NCI-H1694 (cell line): ENCODE data around the gene TUT4.

Source experiments
- DNase-seq: peaks from one replicate; lab custom pipeline; 2025; lab: John Stamatoyannopoulos, UW

Gene TUT4

DNA sequence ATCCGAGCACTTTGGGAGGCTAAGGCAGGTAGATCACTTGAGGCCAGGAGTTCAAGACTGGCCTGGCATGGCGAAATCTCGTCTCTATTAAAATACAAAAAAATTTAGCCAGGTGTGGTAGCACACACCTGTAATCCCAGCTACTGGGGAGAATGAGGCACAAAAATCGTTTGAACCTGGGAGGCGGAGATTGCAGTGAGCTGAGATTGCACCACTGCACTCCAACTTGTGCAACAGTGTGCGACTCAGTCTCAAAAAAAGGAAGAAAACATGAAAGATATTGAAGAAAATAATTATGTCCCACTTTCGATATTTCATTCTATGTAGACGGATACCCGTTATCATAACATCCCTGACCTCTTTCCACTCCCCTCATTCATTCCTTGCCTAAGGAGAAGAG, 19.2 kb downstream of the TUT4 start:
- DNase-seq = no peak

DNA sequence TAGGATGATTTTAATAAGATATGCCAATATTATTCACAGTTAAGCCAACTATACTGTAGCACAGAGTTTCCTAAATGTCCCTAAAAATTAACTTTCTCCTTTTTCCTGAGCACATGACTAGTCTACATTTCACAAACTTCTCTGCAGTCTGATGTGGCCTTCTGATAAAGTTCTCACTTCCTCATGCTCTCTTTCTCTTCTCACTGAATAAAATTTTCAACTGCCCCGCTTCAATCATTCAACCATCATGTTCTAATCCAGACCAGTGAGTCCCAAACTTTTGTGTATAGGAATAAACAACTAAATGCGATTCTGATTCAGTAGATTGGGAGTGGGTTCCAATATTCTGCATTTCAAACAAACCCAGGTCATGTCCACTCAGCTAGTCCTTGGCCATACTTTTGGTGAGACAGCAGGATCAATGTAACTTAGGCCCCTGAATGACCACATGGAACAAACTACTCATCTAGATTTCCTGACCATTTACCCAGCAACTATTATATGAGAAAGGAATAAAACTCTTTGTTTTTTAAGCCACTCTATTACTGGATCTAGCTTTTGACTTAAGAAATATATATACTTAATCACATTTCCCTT, 20.1 kb downstream of the TUT4 start:
- DNase-seq = no peak

DNA sequence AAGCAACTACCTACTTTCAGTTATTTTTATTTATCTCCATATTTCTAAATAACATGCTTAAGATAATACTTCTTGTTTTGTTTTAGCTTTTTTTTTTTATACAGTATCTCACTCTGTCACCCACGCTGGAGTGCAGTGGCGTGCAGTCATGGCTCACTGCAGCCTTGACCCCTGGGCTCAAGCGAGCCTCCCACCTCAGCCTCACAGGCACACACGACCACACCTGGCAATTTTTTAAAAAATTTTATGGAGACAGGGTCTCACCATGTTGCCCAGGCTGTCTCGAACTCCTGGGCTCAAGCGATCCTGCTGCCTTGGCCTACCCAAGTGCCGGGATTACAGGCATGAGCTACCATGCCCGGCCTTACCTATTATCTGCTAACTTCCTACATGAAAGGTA, 20.6 kb downstream of the TUT4 start:
- no peak for DNase-seq

DNA sequence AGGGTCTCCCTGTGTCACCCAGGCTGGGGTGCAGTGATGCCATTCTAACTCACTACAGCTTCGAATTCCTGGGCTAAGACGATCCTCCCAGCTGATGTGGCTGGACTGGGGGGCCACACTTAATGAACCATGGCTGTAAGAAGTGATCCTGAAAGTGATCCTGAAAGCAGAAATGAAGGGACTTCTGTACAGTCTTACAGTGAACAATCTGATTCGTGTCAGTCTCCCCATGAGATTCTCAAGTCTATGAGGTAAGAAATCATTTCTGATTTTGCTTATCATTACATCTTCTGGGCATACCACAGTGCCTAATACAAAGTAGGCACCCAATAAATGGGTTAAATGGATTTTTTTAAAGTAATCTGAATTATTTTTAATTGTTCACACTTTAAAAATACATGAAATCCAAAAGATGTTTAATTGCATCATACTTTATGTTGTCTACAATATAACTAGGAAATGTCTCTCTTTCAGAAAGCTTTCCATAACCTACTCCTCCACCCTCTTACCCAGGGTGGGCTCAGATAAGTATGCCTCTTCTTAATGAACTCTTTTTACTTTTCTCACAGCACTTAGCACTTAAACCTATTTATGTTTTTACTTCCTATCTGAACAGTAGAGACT, 21.5 kb downstream of the TUT4 start:
- no peak for DNase-seq

DNA sequence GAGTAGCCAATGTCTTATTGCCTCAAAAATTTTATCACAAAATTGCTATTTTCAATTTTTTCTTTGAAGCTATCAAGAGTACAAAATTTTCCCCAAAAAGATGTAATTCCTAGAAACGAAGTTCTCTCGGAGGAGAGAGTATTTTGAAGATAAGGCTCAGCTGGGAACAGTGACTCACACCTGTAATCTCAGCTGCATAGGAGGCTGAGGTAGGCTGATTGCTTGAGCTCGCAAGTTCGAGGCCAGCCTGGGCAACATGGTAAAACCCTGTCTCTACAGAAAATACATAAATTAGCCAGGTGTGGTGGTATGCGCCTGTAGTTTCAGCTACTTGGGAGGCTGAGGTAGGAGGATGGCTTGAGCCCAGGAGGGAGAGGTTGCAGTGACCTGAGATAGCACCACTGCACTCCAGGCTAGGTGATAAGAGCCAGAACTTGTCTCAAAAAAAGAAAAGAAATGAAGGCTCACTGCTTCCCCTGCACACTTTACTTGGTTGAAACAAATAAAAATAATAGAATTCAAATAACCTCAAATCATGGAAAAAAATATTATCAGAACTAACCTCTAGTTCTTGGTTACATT, 22.2 kb downstream of the TUT4 start:
- DNase-seq = no peak

DNA sequence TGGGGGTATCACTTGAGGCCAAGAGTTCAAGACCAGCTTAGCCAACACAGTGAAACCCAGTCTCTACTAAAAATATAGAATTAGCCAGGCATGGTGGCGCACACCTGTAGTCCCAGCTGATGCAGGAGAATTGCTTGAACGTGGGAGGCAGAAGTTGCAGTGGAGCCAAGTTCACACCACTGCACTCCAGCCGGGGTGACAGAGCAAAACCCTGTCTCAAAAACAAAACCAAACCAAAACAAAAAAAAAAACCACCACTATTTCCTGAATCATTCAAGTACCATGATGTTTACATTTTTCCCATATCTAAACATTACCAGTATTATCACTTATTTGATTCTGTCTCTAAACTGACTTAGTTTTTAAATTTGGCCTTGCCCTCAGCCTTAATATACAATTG, 29.5 kb downstream of the TUT4 start:
- DNase-seq = no peak

DNA sequence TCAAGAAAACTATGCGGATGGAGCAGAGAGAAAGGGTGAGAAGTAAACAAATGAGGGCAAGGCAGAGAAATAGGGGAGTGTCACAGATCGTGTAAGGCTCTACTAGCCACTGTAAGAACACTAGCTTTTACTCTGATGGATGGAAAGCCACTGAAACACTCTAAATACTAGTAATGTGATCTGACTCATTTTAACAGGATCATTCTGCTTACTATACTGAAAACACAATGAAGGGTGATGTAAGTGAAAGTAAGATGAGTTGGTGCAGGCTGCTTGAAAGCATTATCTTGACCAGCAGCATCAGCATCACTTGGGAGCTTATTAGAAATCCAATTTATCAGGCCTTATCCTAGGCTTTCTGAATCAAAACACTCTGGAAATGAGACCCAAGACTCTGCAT, 32.7 kb downstream of the TUT4 start:
- no peak for DNase-seq

DNA sequence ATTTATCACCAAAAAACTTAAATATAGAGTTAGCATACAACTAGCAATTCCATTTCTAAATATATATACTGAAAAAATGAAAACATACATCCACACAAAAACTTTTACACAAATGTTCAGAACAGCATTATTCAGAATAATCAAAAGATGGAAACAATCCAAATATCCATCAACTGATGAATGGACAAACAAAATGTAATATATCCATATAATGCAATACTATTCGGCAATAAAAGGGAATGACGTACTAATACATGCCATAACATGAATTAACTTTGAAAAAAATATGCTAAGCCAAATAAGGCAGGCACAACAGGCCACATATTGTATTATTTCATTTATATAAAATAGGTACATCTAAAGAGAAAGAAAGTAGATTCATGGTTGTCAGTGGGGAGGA, 33.9 kb downstream of the TUT4 start:
- no peak for DNase-seq

DNA sequence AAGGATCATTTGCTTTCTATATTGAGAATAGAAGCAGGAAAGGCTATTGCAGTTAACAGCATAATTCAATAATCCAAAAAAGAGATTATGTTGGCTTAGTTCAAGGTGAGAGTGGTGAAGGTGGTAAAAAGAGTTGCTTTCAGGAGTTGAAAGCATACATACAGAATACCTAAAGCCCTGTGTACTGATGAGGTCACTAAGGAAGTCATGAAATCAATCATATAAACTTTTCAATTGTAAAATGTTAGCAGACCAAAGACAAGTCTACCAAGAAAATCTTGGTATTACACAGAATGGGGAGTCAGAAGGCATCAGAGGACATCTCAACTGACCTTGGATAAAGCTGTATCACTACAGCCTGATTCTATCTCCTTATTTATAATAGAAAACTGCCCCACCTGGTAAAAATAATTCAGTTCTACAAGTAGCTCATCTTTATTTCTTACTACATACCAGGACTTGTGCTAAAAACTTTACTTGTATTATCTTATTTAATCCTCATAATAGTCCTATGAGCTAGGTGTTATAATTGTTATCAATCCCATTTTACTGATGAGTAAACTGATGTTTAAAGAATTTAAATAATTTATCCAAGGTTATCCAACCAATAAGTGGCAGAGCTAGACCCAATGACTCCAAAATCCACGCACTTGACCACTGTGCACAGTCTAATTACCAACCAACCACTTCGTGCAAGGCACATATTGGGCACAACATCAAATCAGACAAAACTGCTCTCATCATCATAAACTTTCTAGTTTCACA, 40.9 kb downstream of the TUT4 start:
- DNase-seq = no peak

DNA sequence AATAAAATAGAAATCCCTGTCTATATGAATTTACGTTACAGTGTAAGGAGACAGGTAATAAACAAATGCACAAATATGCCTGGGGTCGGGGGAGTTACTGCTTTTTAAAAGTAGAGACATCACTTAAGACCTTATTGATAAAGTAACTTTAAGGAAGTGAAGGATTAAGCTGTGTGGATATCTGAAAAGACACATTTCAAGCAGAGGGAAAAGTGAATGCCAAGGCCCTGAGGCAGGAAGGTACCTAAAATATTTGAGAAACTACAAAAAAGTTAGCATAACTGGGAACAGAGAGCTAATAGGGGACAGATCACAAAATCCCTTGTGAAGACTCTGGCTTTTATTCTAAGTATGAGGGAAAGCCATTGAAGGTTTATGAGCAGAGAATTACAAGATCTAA, 41.5 kb downstream of the TUT4 start:
- no peak for DNase-seq

DNA sequence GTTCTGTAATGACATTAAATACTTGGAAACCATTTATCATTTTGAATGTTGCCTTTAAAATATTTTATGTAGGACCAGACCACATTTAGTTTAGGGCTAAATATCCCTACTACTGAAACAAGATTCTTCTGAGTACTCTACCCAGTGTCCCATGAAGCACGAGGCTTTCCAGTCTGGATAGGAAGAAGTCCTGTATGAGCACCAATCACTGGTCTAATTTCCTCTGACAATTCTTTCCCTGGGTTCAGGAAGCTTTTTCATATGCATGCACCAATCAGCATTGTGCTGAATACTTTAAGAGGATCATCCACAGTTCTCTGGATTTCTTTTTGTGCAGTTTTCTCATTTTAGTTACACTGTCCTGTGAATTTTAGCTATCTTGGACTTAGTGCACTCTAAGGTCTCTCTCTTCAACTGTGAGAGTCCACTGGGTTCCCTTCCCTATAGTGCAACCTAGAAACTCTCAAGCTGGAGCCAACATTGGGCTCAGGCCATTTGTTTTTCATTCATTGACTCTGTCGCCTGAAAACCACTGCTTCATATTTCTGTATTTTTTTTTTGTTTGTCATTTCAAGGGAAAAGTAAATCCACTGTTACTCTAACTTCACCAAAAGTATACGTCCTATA, 45.9 kb downstream of the TUT4 start:
- no peak for DNase-seq

DNA sequence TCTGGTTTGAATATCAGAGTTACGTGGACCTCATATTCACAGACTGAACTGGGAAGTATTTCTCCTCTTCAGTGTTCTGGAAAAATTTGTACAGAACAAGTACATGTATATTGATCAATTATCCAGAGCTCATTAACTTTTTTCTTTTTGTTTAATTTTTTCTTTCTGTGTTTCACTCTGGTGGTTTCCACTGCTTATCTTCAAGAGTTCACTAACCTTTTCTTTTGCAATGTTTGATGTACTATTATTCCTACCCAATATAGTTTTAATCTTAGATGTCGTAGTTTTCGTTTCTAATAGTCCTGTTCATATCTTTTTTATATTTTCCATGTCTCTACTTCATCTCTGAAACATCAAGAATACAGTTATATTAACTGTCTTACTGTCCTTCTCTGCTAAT, 46.5 kb downstream of the TUT4 start:
- DNase-seq = no peak

DNA sequence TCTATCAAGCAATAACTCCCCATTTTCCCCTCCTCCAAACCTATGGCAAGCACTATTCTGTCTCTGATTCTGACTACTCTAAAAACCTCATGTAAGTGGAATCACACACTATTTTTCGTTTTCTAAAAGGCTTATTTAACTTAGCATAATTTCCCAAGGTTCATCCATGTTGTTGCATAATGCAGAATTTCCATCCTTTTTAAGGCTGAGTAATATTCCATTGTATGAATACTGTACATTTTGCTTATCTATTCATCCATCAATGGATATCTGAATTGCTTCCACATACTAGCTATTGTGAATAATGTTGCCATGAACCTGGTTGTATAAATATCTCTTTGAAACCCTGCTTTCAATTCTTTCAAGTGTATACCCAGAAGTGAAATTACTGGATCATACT, 48.2 kb downstream of the TUT4 start:
- DNase-seq = no peak

DNA sequence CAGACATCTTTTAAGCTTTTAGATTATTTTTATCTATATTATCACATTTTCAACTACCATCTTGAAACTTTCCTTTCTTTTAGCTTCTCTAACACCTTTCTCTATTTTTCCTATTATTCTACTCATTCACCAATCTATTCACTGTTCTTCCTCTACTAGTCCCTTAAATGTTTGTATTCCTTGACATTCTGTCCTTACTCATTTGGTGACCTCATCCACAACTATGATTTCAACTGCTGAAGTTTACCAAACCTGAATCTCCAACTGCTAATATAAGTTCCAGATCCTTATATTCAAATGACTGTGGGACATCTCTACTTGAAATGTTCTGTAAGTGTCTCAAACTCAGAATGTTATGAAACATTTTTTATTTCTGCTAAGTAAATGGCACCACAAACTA, 49.2 kb downstream of the TUT4 start:
- no peak for DNase-seq

DNA sequence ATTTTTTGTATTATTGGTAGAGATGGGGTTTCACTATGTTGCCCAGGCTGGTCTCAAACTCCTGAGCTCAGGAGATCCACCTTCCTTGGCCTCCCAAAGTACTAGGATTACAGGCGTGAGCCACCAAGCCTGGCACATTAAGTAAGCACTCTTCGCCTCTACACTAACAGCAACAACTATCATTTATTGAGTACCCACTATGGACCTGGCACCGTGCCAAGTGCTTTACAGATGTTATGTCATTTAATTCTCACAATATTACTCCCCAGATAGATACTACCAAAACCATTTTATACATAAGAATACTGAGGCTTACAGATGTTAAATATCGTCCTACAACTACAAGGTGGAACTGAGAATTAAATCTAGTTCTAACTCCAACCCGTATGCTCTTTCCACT, 50.1 kb downstream of the TUT4 start:
- no peak for DNase-seq

DNA sequence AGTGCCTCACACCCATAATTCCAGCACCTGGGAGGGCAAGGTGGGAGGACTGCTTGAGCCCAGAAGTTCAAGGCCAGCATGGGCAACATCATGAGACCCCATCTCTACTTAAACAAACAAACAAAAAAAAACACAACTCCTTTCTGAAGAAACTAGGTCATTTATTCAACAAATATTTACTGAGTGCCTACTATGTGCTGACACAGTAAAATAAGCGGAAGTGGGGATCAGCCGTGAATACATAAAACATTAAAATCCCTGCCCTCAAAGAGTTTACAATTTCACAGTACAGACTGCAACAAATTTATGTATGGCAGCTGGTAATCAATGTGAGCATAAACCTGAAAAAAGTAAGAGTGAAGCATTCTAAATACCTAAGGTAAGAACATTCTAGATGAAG, 65.3 kb downstream of the TUT4 start:
- DNase-seq = no peak

DNA sequence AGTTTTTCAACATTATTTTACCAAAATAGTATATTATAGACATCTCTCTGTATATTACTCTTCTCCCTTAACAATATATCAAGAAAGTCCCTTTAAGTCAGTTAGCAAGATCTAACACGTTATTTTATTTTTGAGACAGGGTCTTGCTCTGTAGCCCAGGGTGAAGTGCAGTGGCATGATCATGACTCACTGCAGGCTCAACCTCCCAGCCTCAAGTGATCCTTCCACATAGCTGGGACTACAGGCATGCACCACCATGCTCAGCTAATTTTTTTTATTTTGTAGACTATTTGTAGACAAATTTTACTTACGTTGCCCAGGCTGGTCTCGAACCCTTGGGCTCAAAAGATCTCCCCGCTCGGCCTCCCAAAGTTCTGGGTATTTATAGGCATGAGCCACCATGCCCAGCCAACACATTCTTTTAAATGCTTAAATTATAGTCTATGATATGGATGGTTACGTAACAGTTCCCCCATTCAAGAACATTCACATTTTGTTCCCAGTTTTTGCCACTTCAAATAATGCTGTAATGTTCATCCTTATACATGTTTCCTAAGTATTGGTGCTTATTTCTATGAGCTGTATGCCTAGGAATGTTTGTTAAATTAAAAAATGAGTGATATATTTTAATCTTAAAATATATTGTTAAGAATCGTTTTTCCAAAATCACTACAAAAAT, 70.4 kb downstream of the TUT4 start:
- DNase-seq = no peak

DNA sequence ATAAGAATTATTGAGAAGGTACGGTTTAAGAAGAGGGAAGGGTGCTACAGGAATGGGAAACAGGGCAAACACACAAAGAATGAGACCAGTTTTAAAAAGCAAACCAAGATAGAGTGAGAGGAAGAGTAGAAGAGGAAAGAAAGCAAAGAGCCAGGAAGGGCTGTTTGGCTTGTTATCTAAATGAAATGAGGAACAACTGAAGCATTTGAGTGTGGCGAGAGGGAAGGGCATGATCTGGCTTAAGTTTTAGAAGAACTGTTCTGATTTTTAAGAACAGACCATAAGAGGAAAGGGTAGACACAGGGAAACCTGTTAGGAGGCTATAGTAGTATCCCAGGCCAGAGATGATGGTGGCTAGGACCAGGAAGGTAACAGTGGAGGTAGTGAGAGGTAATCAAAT, 73.8 kb downstream of the TUT4 start:
- no peak for DNase-seq

DNA sequence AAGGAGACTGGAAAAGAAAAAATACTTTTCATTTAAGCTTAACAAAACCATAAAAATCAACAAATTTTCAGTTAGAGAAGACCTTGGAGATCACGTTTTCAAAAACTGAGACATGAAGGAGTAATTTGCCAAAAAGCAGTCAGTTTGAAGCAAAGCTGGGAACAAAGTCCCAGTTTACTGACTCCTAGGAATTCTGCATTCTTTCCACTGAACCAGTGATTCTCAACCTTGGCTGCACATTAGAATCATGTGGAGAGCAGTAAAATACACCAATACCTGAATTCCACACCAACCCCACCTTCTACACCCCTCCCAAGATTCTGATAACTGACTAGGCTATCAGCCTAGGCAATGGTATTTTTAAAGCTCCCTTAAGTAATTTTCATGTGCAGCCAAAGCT, 75.0 kb downstream of the TUT4 start:
- no peak for DNase-seq

DNA sequence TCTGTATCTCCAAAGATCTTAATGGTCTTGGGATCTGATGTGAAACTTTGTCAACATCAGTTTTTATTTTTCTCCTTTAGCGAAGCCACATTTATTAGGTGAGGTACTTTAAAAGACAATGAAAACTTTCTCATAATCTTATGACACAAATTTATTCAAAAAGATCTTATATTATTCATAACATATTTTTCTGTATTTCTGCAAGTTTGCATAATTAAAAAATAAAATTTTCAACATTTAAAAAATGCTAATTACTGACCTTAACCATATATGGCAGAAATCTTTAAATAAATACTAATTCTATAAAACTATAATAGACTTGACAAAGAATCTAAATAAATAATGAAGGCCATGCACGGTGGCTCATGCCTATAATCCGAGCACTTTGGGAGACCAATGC, 75.9 kb downstream of the TUT4 start:
- DNase-seq = no peak

DNA sequence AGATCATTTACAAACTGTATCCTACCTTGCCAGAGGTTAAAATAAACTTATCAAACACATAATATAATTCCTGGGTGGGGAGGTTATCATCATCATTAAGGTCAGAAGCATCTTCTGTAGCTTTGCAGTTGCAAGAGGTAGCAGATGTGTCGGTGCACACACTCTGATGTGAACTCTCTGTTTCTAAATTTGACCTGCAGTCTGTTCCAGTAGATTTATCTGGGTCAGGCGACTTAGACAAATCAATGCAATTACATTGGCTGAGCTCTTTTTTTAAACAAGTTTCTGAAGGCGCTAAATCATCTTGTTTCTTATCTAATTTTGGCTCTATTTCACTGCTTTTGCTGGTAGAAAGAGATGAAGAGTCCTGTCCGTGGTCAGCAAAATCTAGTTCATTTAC, 78.1 kb downstream of the TUT4 start:
- no peak for DNase-seq

DNA sequence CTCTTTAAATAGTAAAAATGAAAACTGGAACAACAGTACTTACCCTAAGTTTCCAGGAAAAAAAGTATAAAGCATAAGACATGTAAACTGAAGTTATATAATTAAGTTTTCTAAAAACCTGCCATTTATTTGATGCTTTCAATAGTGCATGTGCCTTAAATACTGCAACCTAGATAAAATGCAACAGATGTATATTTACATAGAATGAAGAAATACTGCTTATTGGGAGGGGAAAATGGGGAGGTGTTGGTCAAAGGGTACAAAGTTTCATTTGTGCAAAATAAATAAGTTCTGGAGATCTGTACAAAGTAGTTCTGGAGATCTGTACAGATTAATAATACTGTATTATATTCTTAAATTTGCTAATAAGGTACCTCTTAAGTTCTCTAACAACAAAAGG, 79.9 kb downstream of the TUT4 start:
- DNase-seq = no peak
